Endodermal cell (in vitro differentiated cells): Measurements from ENCODE around the gene SMYD3. TPM values are rescaled to one million over a fixed set of nuclear protein-coding genes. Genes with fewer than 3 reads are reported as not detected.

Source experiments
- DNase-seq: peaks from one replicate; pipeline ENCODE4 v3.0.0-alpha.2; 2017
- H3K27ac ChIP-seq: 2 replicates; pipeline ENCODE4 v1.5.1; 2013; ENCODE audit warnings: mild to moderate bottlenecking, low read depth, low read length, moderate library complexity
- H3K27me3 ChIP-seq: 2 replicates; pipeline ENCODE4 v1.6.1; 2013; ENCODE audit warnings: mild to moderate bottlenecking, low read length, moderate library complexity; ENCODE audit not compliant: insufficient read depth, control insufficient read depth, poor library complexity, severe bottlenecking
- H3K36me3 ChIP-seq: 2 replicates; pipeline ENCODE4 v1.7.0; 2013; ENCODE audit warnings: mild to moderate bottlenecking, low read length, moderate library complexity; ENCODE audit not compliant: control insufficient read depth, insufficient read depth
- H3K4me1 ChIP-seq: one replicate; pipeline ENCODE4 v1.7.0; 2013; ENCODE audit warnings: low read length; ENCODE audit not compliant: control insufficient read depth, insufficient read depth
- H3K4me3 ChIP-seq: 2 replicates; pipeline ENCODE4 v1.5.1; 2013; ENCODE audit warnings: mild to moderate bottlenecking, low read length, moderate library complexity
- H3K9ac ChIP-seq: 2 replicates; pipeline ENCODE4 v1.6.1; 2013; ENCODE audit warnings: mild to moderate bottlenecking, low read length, moderate library complexity; ENCODE audit not compliant: poor library complexity, severe bottlenecking; ENCODE audit errors: extremely low read depth
- H3K9me3 ChIP-seq: 2 replicates; pipeline ENCODE4 v1.6.1; 2013; ENCODE audit warnings: mild to moderate bottlenecking, low read length, moderate library complexity; ENCODE audit not compliant: control insufficient read depth
- H3K27ac Mint-ChIP-seq: 2 replicates; pipeline ENCODE4 v1.8.0; 2020; ENCODE audit warnings: mixed read lengths
- H3K27me3 Mint-ChIP-seq: 2 replicates; pipeline ENCODE4 v1.8.0; 2021; ENCODE audit warnings: mild to moderate bottlenecking, mixed read lengths; ENCODE audit not compliant: insufficient read depth
- H3K36me3 Mint-ChIP-seq: 2 replicates; pipeline ENCODE4 v1.8.0; 2020; ENCODE audit warnings: low read depth, mixed read lengths
- H3K4me1 Mint-ChIP-seq: 2 replicates; pipeline ENCODE4 v1.8.0; 2020; ENCODE audit warnings: mixed read lengths
- H3K4me3 Mint-ChIP-seq: 2 replicates; pipeline ENCODE4 v1.8.0; 2020; ENCODE audit warnings: mild to moderate bottlenecking, moderate library complexity, mixed read lengths
- H3K9me3 Mint-ChIP-seq: 2 replicates; pipeline ENCODE4 v1.8.0; 2020; ENCODE audit warnings: mild to moderate bottlenecking, mixed read lengths
- WGBS, 2 experiments: methylation state at CpG; one replicate each; pipeline versions ENCODE4 v1.1.5 to v1.1.7; 2013; ENCODE audit warnings: missing lambda C conversion rate in 2 of 2, mixed read lengths in 1 of 2; ENCODE audit not compliant: insufficient coverage in 1 of 2, insufficient read length in 1 of 2; 5-methylcytosine and 5-hydroxymethylcytosine counted together
- total RNA-seq, 2 donors: library from RNA; stranded (reverse); fragmentation: NEBNext Ultra II Directional in 1 of 2; extraction: Animal tissue kit (Norgen Biotek cat#: 25700) in 1 of 2; gene quantifications; 2 replicates in 1 of 2; 3 replicates in 1 of 2; pipeline ENCODE4 v1.2.1, GENCODE V29; 2021
- TF ChIP-seq, protein P1 (sequence below): fragments of 200-600 bp; sonication (generic); conservative IDR thresholded peaks from 2 replicates; pipeline ENCODE4 v1.5.0; 2021; ENCODE audit warnings: antibody characterized with exemption, mild to moderate bottlenecking

The SMYD3 gene
- total RNA-seq, 2 donors from 2014 or later = 32.3 to 45.8 TPM

DNA sequence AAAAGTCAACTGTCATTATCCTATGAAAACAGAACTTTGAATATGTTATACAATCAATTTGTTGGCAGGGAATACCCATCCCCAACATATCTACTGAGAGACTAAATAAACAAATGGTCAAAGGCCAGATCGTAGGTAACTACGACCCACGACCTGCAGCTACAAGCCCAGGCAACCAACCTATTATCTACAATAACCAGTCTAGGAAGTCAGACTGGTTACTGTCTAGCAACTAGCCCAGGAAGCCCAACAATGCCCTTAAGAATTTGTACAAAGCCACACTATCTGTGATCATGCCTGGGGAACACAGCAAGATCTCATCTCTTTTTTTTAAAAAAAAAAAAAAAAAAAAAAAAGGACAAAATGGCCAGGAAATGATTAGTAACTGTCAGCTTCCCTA, 58.7 kb downstream of the SMYD3 start:
- Mint-ChIP-seq H3K4me3 (no peak overlapping the region), H3K4me1 (peaks cover 7% of the 10 kb centered on the region), H3K9me3 (peaks cover 8% of the 10 kb centered on the region), H3K27me3 (no peaks in the 10 kb centered on the region), H3K27ac (no peak overlapping the region), H3K36me3 (peaks cover 2% of the 10 kb centered on the region)
- no peak overlapping the region for H3K9ac ChIP-seq
- H3K27me3 ChIP-seq = no peaks in the 10 kb centered on the region
- no peak for DNase-seq
- peaks cover 22% of the 10 kb centered on the region for H3K9me3 ChIP-seq
- TF ChIP-seq, protein P1, sequence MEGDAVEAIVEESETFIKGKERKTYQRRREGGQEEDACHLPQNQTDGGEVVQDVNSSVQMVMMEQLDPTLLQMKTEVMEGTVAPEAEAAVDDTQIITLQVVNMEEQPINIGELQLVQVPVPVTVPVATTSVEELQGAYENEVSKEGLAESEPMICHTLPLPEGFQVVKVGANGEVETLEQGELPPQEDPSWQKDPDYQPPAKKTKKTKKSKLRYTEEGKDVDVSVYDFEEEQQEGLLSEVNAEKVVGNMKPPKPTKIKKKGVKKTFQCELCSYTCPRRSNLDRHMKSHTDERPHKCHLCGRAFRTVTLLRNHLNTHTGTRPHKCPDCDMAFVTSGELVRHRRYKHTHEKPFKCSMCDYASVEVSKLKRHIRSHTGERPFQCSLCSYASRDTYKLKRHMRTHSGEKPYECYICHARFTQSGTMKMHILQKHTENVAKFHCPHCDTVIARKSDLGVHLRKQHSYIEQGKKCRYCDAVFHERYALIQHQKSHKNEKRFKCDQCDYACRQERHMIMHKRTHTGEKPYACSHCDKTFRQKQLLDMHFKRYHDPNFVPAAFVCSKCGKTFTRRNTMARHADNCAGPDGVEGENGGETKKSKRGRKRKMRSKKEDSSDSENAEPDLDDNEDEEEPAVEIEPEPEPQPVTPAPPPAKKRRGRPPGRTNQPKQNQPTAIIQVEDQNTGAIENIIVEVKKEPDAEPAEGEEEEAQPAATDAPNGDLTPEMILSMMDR = no peak
- no peaks in the 10 kb centered on the region for H3K36me3 ChIP-seq
- WGBS, 2 experiments = 99% methylated on average over 3 of the region's 3 CpGs; no CpG with 5 or more reads in 1 of the 2 experiments
- H3K4me3 ChIP-seq = no peak overlapping the region
- H3K27ac ChIP-seq = no peak overlapping the region
- no peaks in the 10 kb centered on the region for H3K4me1 ChIP-seq

GRCh38 chr1:246447501-246447900, 59.6 kb downstream of the SMYD3 start:
- Histone ChIP-seq H3K36me3 (no peaks in the 10 kb centered on the region), H3K27ac (no peak overlapping the region), H3K4me1 (no peaks in the 10 kb centered on the region), H3K9ac (no peak overlapping the region), H3K9me3 (peaks cover 22% of the 10 kb centered on the region), H3K27me3 (no peaks in the 10 kb centered on the region), H3K4me3 (no peak overlapping the region)
- Mint-ChIP-seq H3K27ac (no peak overlapping the region), H3K4me1 (peaks cover 7% of the 10 kb centered on the region), H3K27me3 (no peaks in the 10 kb centered on the region), H3K36me3 (peaks cover 2% of the 10 kb centered on the region), H3K9me3 (peaks cover 8% of the 10 kb centered on the region), H3K4me3 (no peak overlapping the region)
- no peak for DNase-seq
- TF ChIP-seq, protein P1 = no peak
- 84 to 100% methylated on average over 2 of the region's 2 CpGs for WGBS, 2 experiments

- Histone ChIP-seq H3K36me3 (no peaks in the 10 kb centered on the region), H3K9me3 (peaks cover 22% of the 10 kb centered on the region), H3K4me3 (no peak overlapping the region), H3K9ac (no peak overlapping the region), H3K27me3 (no peaks in the 10 kb centered on the region), H3K4me1 (no peaks in the 10 kb centered on the region), H3K27ac (no peak overlapping the region)
- no peak for DNase-seq
- Mint-ChIP-seq H3K36me3 (peaks cover 2% of the 10 kb centered on the region), H3K9me3 (peaks cover 8% of the 10 kb centered on the region), H3K4me1 (peaks cover 7% of the 10 kb centered on the region), H3K27me3 (no peaks in the 10 kb centered on the region), H3K27ac (no peak overlapping the region), H3K4me3 (no peak overlapping the region)
- TF ChIP-seq, protein P1 = no peak
- 92 to 100% methylated on average over 1 to 3 of the region's 3 CpGs for WGBS, 2 experiments
These were observed 61.6 kb downstream of the SMYD3 start for GRCh38 chr1:246445503-246445902.
